Measurements from ENCODE around the gene KCTD5. TPM values are rescaled to one million over a fixed set of nuclear protein-coding genes. Genes with fewer than 3 reads are reported as not detected.

KCTD5 gene
- total and polyA plus RNA-seq, 10 of the 15 experiments (the other 5 are each of a cell fraction or from before 2014, with no cell fraction given): 0.58 to 56.4 (median 37.3) TPM

GRCh38 chr16:2724816-2725348, 42.6 kb downstream of the KCTD5 start:
- H3K9ac ChIP-seq (ENCODE audit: control insufficient read depth, insufficient read depth, low read length): no peak overlapping the region
- in situ Hi-C loops (cut with MboI): no loop called here
- no TSS peak for BruUV-seq (replicated peaks)
- RAD21 ChIA-PET (ENCODE audit: unreplicated experiment): interaction anchor here (0.6 kb wide), 1 partner anchor 382 kb away, joined by 3 read pairs; no protein-coding TSS in a partner anchor
- 25% methylated on average over 16 of the region's 16 CpGs for WGBS (ENCODE audit: insufficient coverage, insufficient replicate concordance, low lambda C conversion rate, missing lambda C conversion rate)
- SMC1A ChIA-PET (ENCODE audit: uncharacterized antibody, unreplicated experiment): interaction anchor here (0.6 kb wide), 1 partner anchor 191 kb away, joined by 3 read pairs; no protein-coding TSS in a partner anchor
- H3K4me1 ChIP-seq (ENCODE audit: control insufficient read depth, insufficient read depth, low read length): 0 out of 2 replicates have a peak, but pooled peaks cover 6% of the 10 kb centered on the region
- H2AFZ ChIP-seq (ENCODE audit: control insufficient read depth, low read depth, low read length): no peak overlapping the region
- H4K20me1 ChIP-seq (ENCODE audit: control insufficient read depth, insufficient read depth): no peaks in the 10 kb centered on the region
- no peaks in the 10 kb centered on the region; a peak in 1 of 4 replicates for H3K27me3 ChIP-seq (replicated peaks in 1 of 2; ENCODE audit: control insufficient read depth in 2 of 2, insufficient read depth in 2 of 2, low read length in 1 of 2)
- H3K4me3 ChIP-seq: no peak overlapping the region
- CTCF ChIA-PET: no interaction called here
- intact Hi-C loops (cut with micrococcal nuclease; ENCODE audit: unreplicated experiment): loop anchor here (10.0 kb wide), 1 partner anchor 140 kb away; no protein-coding TSS in a partner anchor
- no peaks in the 10 kb centered on the region for H3K79me2 ChIP-seq (ENCODE audit: control insufficient read depth, insufficient read depth, low read length)
- no peak for TF ChIP-seq HDAC2 (IDR thresholded peaks at IDR 0.05)
- TF ChIP-seq IKZF1 (conservative IDR thresholded peaks at IDR 0.05): no peak
- TF ChIP-seq NFXL1 (IDR thresholded peaks at IDR 0.05; ENCODE audit: borderline replicate concordance): no peak
- no peak for TF ChIP-seq KAT2A (conservative IDR thresholded peaks at IDR 0.05; ENCODE audit: control insufficient read depth, low read depth, low read length)
- no peak for TF ChIP-seq CTCF (IDR thresholded peaks at IDR 0.05 in 2 of 3, conservative IDR thresholded peaks at IDR 0.05 in 1 of 3; ENCODE audit: control insufficient read depth in 2 of 3, extremely low read depth in 1 of 3, insufficient read depth in 1 of 3, low read depth in 3 of 3, low read length in 3 of 3)
- no peak for TF ChIP-seq HDAC6 (IDR thresholded peaks at IDR 0.05; ENCODE audit: unreplicated experiment)
- TF ChIP-seq CHD2 (IDR thresholded peaks at IDR 0.05; ENCODE audit: borderline replicate concordance, low read depth, low read length): no peak
- TF ChIP-seq ZBED1 (IDR thresholded peaks at IDR 0.05; ENCODE audit: borderline replicate concordance): no peak
- no peak for TF ChIP-seq CBX5 (IDR thresholded peaks at IDR 0.05; ENCODE audit: low read depth)
- TF ChIP-seq SUZ12 (IDR thresholded peaks at IDR 0.05; ENCODE audit: unreplicated experiment): no peak
- TF ChIP-seq BACH1 (IDR thresholded peaks at IDR 0.05; ENCODE audit: borderline replicate concordance): no peak
- TF ChIP-seq EED (IDR thresholded peaks at IDR 0.05; ENCODE audit: low read depth): no peak
- TF ChIP-seq STAT3 (IDR thresholded peaks at IDR 0.05; ENCODE audit: low read depth, low read length): no peak
- TF ChIP-seq ESRRA (IDR thresholded peaks at IDR 0.05; ENCODE audit: low read length): no peak
- no peak for TF ChIP-seq JUND (IDR thresholded peaks at IDR 0.05; ENCODE audit: low read depth, low read length)
- TF ChIP-seq PAX5 (IDR thresholded peaks at IDR 0.05; ENCODE audit: borderline replicate concordance, low read depth, low read length): no peak
- no peak for TF ChIP-seq TARDBP (IDR thresholded peaks at IDR 0.05; ENCODE audit: borderline replicate concordance)
- TF ChIP-seq ZNF384 (IDR thresholded peaks at IDR 0.05; ENCODE audit: borderline replicate concordance, low read depth, low read length): no peak
- H3K4me2 ChIP-seq (ENCODE audit: control insufficient read depth, insufficient read depth): no peak overlapping the region
- no peak for ATAC-seq
- FAIRE-seq: no peak
- POLR2A ChIA-PET: interaction anchor here (0.6 kb wide), 1 partner anchor 508 kb away, joined by 6 read pairs; no protein-coding TSS in a partner anchor
- no peak for DNase-seq (ENCODE audit: low read depth, low spot score)
- no peaks in the 10 kb centered on the region for H3K36me3 ChIP-seq (ENCODE audit: control insufficient read depth in 2 of 2, insufficient read depth in 2 of 2, low read length in 1 of 2)
- no peaks in the 10 kb centered on the region for H3K9me3 ChIP-seq (replicated peaks; ENCODE audit: control insufficient read depth, insufficient read depth, low read length)
- no peak overlapping the region for H3K27ac ChIP-seq (ENCODE audit: control insufficient read depth, insufficient read depth)

All from GM12878 (cell line).